ENCODE data around the gene CLEC18A.

DNA sequence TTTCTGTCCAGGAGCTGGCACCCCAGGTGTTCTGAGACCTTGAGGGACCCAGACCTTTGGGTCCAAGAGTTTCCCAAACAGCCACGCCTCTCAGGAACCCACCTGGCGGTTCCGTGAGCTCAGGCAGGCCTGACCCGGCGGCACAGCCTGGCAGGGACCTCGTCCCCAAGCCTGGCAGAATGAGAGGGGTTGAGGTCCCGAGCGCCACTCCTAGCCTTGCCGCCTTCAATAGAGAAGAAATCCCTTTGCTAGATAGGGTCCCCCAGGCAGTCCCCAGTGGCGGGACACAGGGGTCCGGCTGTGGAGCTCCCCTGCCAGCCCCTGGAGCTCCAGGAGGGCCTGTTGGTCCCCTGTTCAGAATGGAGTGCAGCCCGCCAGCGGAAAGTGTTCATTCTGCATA is 10.5 kb upstream of the CLEC18A start:
- TF ChIP-seq, protein P1, sequence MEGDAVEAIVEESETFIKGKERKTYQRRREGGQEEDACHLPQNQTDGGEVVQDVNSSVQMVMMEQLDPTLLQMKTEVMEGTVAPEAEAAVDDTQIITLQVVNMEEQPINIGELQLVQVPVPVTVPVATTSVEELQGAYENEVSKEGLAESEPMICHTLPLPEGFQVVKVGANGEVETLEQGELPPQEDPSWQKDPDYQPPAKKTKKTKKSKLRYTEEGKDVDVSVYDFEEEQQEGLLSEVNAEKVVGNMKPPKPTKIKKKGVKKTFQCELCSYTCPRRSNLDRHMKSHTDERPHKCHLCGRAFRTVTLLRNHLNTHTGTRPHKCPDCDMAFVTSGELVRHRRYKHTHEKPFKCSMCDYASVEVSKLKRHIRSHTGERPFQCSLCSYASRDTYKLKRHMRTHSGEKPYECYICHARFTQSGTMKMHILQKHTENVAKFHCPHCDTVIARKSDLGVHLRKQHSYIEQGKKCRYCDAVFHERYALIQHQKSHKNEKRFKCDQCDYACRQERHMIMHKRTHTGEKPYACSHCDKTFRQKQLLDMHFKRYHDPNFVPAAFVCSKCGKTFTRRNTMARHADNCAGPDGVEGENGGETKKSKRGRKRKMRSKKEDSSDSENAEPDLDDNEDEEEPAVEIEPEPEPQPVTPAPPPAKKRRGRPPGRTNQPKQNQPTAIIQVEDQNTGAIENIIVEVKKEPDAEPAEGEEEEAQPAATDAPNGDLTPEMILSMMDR (IDR thresholded peaks at IDR 0.05), result no peak
- no peak for TF ChIP-seq POLR2A (IDR thresholded peaks at IDR 0.05)
